Measurements from ENCODE around the gene FUT7. TPM values are rescaled to one million over a fixed set of nuclear protein-coding genes. Genes with fewer than 3 reads are reported as not detected.

Gene FUT7
- total and polyA plus RNA-seq, 2 of the 8 experiments (the other 6 are each of a cell fraction or from before 2014, with no cell fraction given), result not detected

GRCh38 chr9:137015540-137015930 lies 16.4 kb downstream of the FUT7 start:
- TF ChIP-seq CEBPB (IDR thresholded peaks at IDR 0.05; ENCODE audit: low read depth, low read length) (no peak), KDM1A (IDR thresholded peaks at IDR 0.05; ENCODE audit: borderline replicate concordance, low read length) (no peak), TEAD4 (IDR thresholded peaks at IDR 0.05; ENCODE audit: low read depth, low read length) (no peak), CTCF (IDR thresholded peaks at IDR 0.05; ENCODE audit: control extremely low read depth in 1 of 3, insufficient read depth in 1 of 3, low read depth in 1 of 3, low read length in 3 of 3) (no peak), TCF12 (IDR thresholded peaks at IDR 0.05; ENCODE audit: low read depth, low read length) (no peak)
- no peak overlapping the region for H3K27ac ChIP-seq (ENCODE audit: low read depth, low read length)
- DNase-seq (ENCODE audit: low read depth in 1 of 2, low spot score in 2 of 2), result no peak
- H3K27me3 ChIP-seq (replicated peaks in 1 of 4; ENCODE audit: control insufficient read depth in 3 of 4, extremely low read depth in 1 of 4, insufficient read depth in 3 of 4, low read length in 3 of 4), result no peaks in the 10 kb centered on the region; a peak in 1 of 7 replicates
- H3K4ac ChIP-seq (replicated peaks; ENCODE audit: insufficient read length, low read depth, low read length), result no peak overlapping the region
- no peak overlapping the region for H4K5ac ChIP-seq (ENCODE audit: insufficient read length, low read depth, low read length)
- 98% methylated on average over 21 of the region's 25 CpGs; no CpG with 5 or more reads in 1 of the 2 experiments for WGBS, 2 experiments (ENCODE audit: extremely low coverage in 1 of 2, insufficient coverage in 1 of 2, insufficient read length in 1 of 2, insufficient replicate concordance in 2 of 2, low coverage in 1 of 2, low lambda C conversion rate in 2 of 2, missing lambda C conversion rate in 1 of 2)
- H3K36me3 ChIP-seq (ENCODE audit: control insufficient read depth in 2 of 4, insufficient read depth in 4 of 4, low read length in 3 of 4), result peaks cover 0 to 13% (median 0%) of the 10 kb centered on the region in 4 experiments; a peak in 1 of 8 replicates
- H2BK5ac ChIP-seq (ENCODE audit: low read depth, low read length), result no peak overlapping the region
- no peak overlapping the region for H3K9ac ChIP-seq (replicated peaks in 1 of 4; ENCODE audit: extremely low read depth in 1 of 4, low read depth in 3 of 4, low read length in 3 of 4)
- H4K20me1 ChIP-seq (replicated peaks in 1 of 2; ENCODE audit: control insufficient read depth in 1 of 2, insufficient read depth in 2 of 2, low read length in 2 of 2), result no peaks in the 10 kb centered on the region
- H3K79me1 ChIP-seq (ENCODE audit: low read depth, low read length), result no peaks in the 10 kb centered on the region
- H4K91ac ChIP-seq (replicated peaks; ENCODE audit: insufficient read length, low read length), result no peak overlapping the region
- POLR2A ChIA-PET (ENCODE audit: partially characterized antibody), result no interaction called here
- no peak overlapping the region for H2BK12ac ChIP-seq (ENCODE audit: low read depth, low read length)
- H3K23me2 ChIP-seq (ENCODE audit: low read depth, low read length), result no peaks in the 10 kb centered on the region; the same call in 1 of the 2 replicates
- CTCF ChIA-PET (ENCODE audit: partially characterized antibody), result interaction anchor here (1.0 to 2.8 kb wide), 7 partner anchors 11 to 68 kb away, joined by 3 to 11 read pairs (median 5); no protein-coding TSS in a partner anchor
- no peak overlapping the region for H3K56ac ChIP-seq (replicated peaks; ENCODE audit: insufficient read length, low read depth, low read length)
- no peak overlapping the region for H3K4me3 ChIP-seq (ENCODE audit: extremely low read depth in 1 of 4, insufficient read depth in 2 of 4, low read depth in 3 of 4, low read length in 4 of 4)
- H2BK120ac ChIP-seq (replicated peaks; ENCODE audit: low read depth, low read length), result no peak overlapping the region
- peaks cover 0 to 7% (median under 1%) of the 10 kb centered on the region in 4 experiments; a peak in 2 of 7 replicates for H3K4me1 ChIP-seq (replicated peaks in 1 of 4; ENCODE audit: control insufficient read depth in 3 of 4, insufficient read depth in 4 of 4, low read length in 3 of 4)
- no peak overlapping the region for H2BK20ac ChIP-seq (ENCODE audit: low read length)
- H3K14ac ChIP-seq (ENCODE audit: insufficient read length), result no peak overlapping the region
- H3K18ac ChIP-seq (ENCODE audit: extremely low read depth, low read length), result no peak overlapping the region
- no peak overlapping the region for H4K8ac ChIP-seq (ENCODE audit: extremely low read depth, insufficient read depth, low read length)
- no peaks in the 10 kb centered on the region for H3K79me2 ChIP-seq (ENCODE audit: control insufficient read depth in 1 of 2, insufficient read depth in 2 of 2, low read length in 2 of 2)
- peaks cover 0 to 27% of the 10 kb centered on the region in 2 experiments; a peak in 2 of 4 replicates for H3K9me3 ChIP-seq (ENCODE audit: insufficient read depth in 2 of 2, low read depth in 1 of 2, low read length in 1 of 2)
- H3K23ac ChIP-seq (ENCODE audit: insufficient read length), result no peak overlapping the region
- no peak overlapping the region for H2BK15ac ChIP-seq (ENCODE audit: low read length)
- H2AFZ ChIP-seq (ENCODE audit: low read length), result no peak overlapping the region
- no peak overlapping the region for H2AK5ac ChIP-seq (ENCODE audit: low read depth, low read length)
- FAIRE-seq, result no peak
- no peak overlapping the region for H3K4me2 ChIP-seq (ENCODE audit: insufficient read depth in 1 of 2, low read depth in 2 of 2, low read length in 2 of 2)
